NCI-H2171 treated with DMSO at 0.1 percent for 48 hours (cell line): ENCODE data around the gene GMPPA.

ENCODE experiments used
- DNase-seq: peaks from one replicate; lab custom pipeline; 2025; lab: John Stamatoyannopoulos, UW

GMPPA gene

GRCh38 chr2:219486380-219486959 is 12.2 kb upstream of the GMPPA start:
- DNase-seq, result no peak

- DNase-seq, result no peak
Measured at GRCh38 chr2:219488149-219488843, 10.4 kb upstream of the GMPPA start.

GRCh38 chr2:219488844-219489194 is 9.9 kb upstream of the GMPPA start:
- DNase-seq, result no peak

- DNase-seq, result no peak
Measured at GRCh38 chr2:219489315-219489714, 9.4 kb upstream of the GMPPA start.

- DNase-seq, result no peak
Measured at GRCh38 chr2:219490186-219490585, 8.5 kb upstream of the GMPPA start.

- no peak for DNase-seq
Measured at GRCh38 chr2:219490600-219491130, 8.0 kb upstream of the GMPPA start.

- no peak for DNase-seq
Measured at GRCh38 chr2:219491278-219491963, 7.3 kb upstream of the GMPPA start.

- no peak for DNase-seq
Measured at GRCh38 chr2:219492575-219492974, 6.1 kb upstream of the GMPPA start.

- DNase-seq, result no peak
Measured at GRCh38 chr2:219493086-219493485, 5.6 kb upstream of the GMPPA start.

- DNase-seq, result no peak
Measured at GRCh38 chr2:219494952-219495530, 3.6 kb upstream of the GMPPA start.

GRCh38 chr2:219495531-219496122 is 3.1 kb upstream of the GMPPA start:
- peak; percentile 69 for DNase-seq

- no peak for DNase-seq
Measured at GRCh38 chr2:219496247-219496824, 2.4 kb upstream of the GMPPA start.

GRCh38 chr2:219496825-219497494 is 1.7 kb upstream of the GMPPA start:
- DNase-seq, result no peak

GRCh38 chr2:219497495-219498279 is 1.0 kb upstream of the GMPPA start:
- DNase-seq, result no peak

GRCh38 chr2:219499058-219499307 is 292 bp downstream of the GMPPA start:
- no peak for DNase-seq

GRCh38 chr2:219499555-219499954 is 864 bp downstream of the GMPPA start:
- no peak for DNase-seq

- DNase-seq, result peak; percentile 18
Measured at GRCh38 chr2:219500135-219500534, 1.4 kb downstream of the GMPPA start.

- DNase-seq, result no peak
Measured at GRCh38 chr2:219501849-219502248, 3.2 kb downstream of the GMPPA start.

GRCh38 chr2:219502618-219503017 is 3.9 kb downstream of the GMPPA start:
- DNase-seq, result no peak

- DNase-seq, result no peak
Measured at GRCh38 chr2:219505585-219505984, 6.9 kb downstream of the GMPPA start.
